ENCODE data around the gene PAPOLB.

The PAPOLB gene

GRCh38 chr7:4814433-4814832 lies 47.4 kb downstream of the PAPOLB start:
- no peaks in the 10 kb centered on the region for H3K4me1 ChIP-seq
- H3K4me2 ChIP-seq (ENCODE audit: low read length), result no peak overlapping the region
- H3K27me3 ChIP-seq (ENCODE audit: control insufficient read depth, insufficient read depth, low read length), result no peaks in the 10 kb centered on the region
- no peak overlapping the region for H3K27ac ChIP-seq
- no peaks in the 10 kb centered on the region for H3K9me3 ChIP-seq (ENCODE audit: control insufficient read depth, low read length)
- no peak overlapping the region for H3K4me3 ChIP-seq (ENCODE audit: low read depth, low read length)
- no peak overlapping the region for H3K9ac ChIP-seq
- H3K79me2 ChIP-seq, result no peaks in the 10 kb centered on the region
- H2AFZ ChIP-seq, result no peak overlapping the region
- no peaks in the 10 kb centered on the region for H3K36me3 ChIP-seq (ENCODE audit: control insufficient read depth, insufficient read depth, low read length)
- TF ChIP-seq CTCF (IDR thresholded peaks at IDR 0.05), result no peak

GRCh38 chr7:4809666-4810065 lies 52.2 kb downstream of the PAPOLB start:
- TF ChIP-seq CTCF (IDR thresholded peaks at IDR 0.05), result no peak
- no peak overlapping the region for H3K4me3 ChIP-seq (ENCODE audit: low read depth, low read length)
- H3K9me3 ChIP-seq (ENCODE audit: control insufficient read depth, low read length), result no peaks in the 10 kb centered on the region
- no peaks in the 10 kb centered on the region for H3K36me3 ChIP-seq (ENCODE audit: control insufficient read depth, insufficient read depth, low read length)
- no peak overlapping the region for H3K27ac ChIP-seq
- no peaks in the 10 kb centered on the region for H3K27me3 ChIP-seq (ENCODE audit: control insufficient read depth, insufficient read depth, low read length)
- no peak overlapping the region for H3K4me2 ChIP-seq (ENCODE audit: low read length)
- no peaks in the 10 kb centered on the region for H3K4me1 ChIP-seq
- no peaks in the 10 kb centered on the region for H3K79me2 ChIP-seq
- H2AFZ ChIP-seq, result no peak overlapping the region
- no peak overlapping the region for H3K9ac ChIP-seq

GRCh38 chr7:4809091-4809591 lies 52.7 kb downstream of the PAPOLB start:
- no peak overlapping the region for H3K4me3 ChIP-seq (ENCODE audit: low read depth, low read length)
- no peak overlapping the region for H2AFZ ChIP-seq
- no peak for TF ChIP-seq CTCF (IDR thresholded peaks at IDR 0.05)
- no peak overlapping the region for H3K9ac ChIP-seq
- H3K27ac ChIP-seq, result no peak overlapping the region
- no peaks in the 10 kb centered on the region for H3K9me3 ChIP-seq (ENCODE audit: control insufficient read depth, low read length)
- H3K4me2 ChIP-seq (ENCODE audit: low read length), result no peak overlapping the region
- H3K79me2 ChIP-seq, result no peaks in the 10 kb centered on the region
- H3K36me3 ChIP-seq (ENCODE audit: control insufficient read depth, insufficient read depth, low read length), result no peaks in the 10 kb centered on the region
- H3K27me3 ChIP-seq (ENCODE audit: control insufficient read depth, insufficient read depth, low read length), result no peaks in the 10 kb centered on the region
- no peaks in the 10 kb centered on the region for H3K4me1 ChIP-seq

- Histone ChIP-seq H3K4me3 (ENCODE audit: low read depth, low read length) (no peak overlapping the region), H3K27ac (no peak overlapping the region)
These were observed 53.3 kb downstream of the PAPOLB start for GRCh38 chr7:4808565-4808964.

More at GRCh38 chr7:4808565-4808964, 53.3 kb downstream of the PAPOLB start:
- Histone ChIP-seq H3K9me3 (ENCODE audit: control insufficient read depth, low read length) (no peaks in the 10 kb centered on the region), H3K79me2 (no peaks in the 10 kb centered on the region), H3K9ac (no peak overlapping the region), H2AFZ (no peak overlapping the region), H3K4me1 (no peaks in the 10 kb centered on the region), H3K36me3 (ENCODE audit: control insufficient read depth, insufficient read depth, low read length) (no peaks in the 10 kb centered on the region), H3K4me2 (ENCODE audit: low read length) (no peak overlapping the region), H3K27me3 (ENCODE audit: control insufficient read depth, insufficient read depth, low read length) (no peaks in the 10 kb centered on the region)
- TF ChIP-seq CTCF (IDR thresholded peaks at IDR 0.05), result no peak

All from parathyroid adenoma (tissue), 2 donors.